Renal cortical epithelial cell (primary cell): ENCODE measurements around the gene DNAJB14. TPM values are rescaled to one million over a fixed set of nuclear protein-coding genes. Genes with fewer than 3 reads are reported as not detected.

ENCODE experiments used
- DNase-seq: peaks from one replicate; pipeline ENCODE4 v3.0.0-alpha.2; 2011; ENCODE audit warnings: low read depth
- total RNA-seq: library from RNA; depleted of rRNA; stranded (reverse); fragments of >200 nt; gene quantifications from 2 replicates; pipeline ENCODE4 v1.2.3, GENCODE V29; 2014

DNAJB14 gene
- total RNA-seq, 1 donor from 2014 or later, result 51.8 TPM

- peak; percentile 79 for DNase-seq
Measured at GRCh38 chr4:99868126-99868596, 78.3 kb downstream of the DNAJB14 start.

- peak; percentile 57 for DNase-seq
Measured at GRCh38 chr4:99863804-99864203, 82.6 kb downstream of the DNAJB14 start.

GRCh38 chr4:99861120-99861905 is 85.1 kb downstream of the DNAJB14 start:
- no peak for DNase-seq

- DNase-seq, result no peak
Measured at GRCh38 chr4:99860521-99860920, 85.9 kb downstream of the DNAJB14 start.

GRCh38 chr4:99859618-99860017 is 86.8 kb downstream of the DNAJB14 start:
- no peak for DNase-seq

GRCh38 chr4:99857307-99857706 is 89.1 kb downstream of the DNAJB14 start:
- DNase-seq, result no peak

GRCh38 chr4:99856166-99856565 is 90.3 kb downstream of the DNAJB14 start:
- DNase-seq, result peak; percentile 80

- DNase-seq, result no peak
Measured at GRCh38 chr4:99855678-99856077, 90.7 kb downstream of the DNAJB14 start.

- DNase-seq, result peak; percentile 51
Measured at GRCh38 chr4:99853999-99854398, 92.4 kb downstream of the DNAJB14 start.

- no peak for DNase-seq
Measured at GRCh38 chr4:99853190-99853589, 93.2 kb downstream of the DNAJB14 start.

- no peak for DNase-seq
Measured at GRCh38 chr4:99852199-99852749, 94.1 kb downstream of the DNAJB14 start.

- DNase-seq, result no peak
Measured at GRCh38 chr4:99848591-99849001, 97.8 kb downstream of the DNAJB14 start.

GRCh38 chr4:99847362-99847976 is 98.9 kb downstream of the DNAJB14 start:
- DNase-seq, result no peak

- no peak for DNase-seq
Measured at GRCh38 chr4:99846891-99847290, 99.5 kb downstream of the DNAJB14 start.

Other genes starting within 250 kb of the DNAJB14 start
- gene DAPP1, start 129.8 kb downstream of the DNAJB14 start, total RNA-seq, result 3.4 and 82.3 TPM in 2 replicates
- gene LAMTOR3, start 52.2 kb downstream of the DNAJB14 start, total RNA-seq, result 93.8 and 117 TPM in 2 replicates
- gene H2AZ1, start 3.7 kb upstream of the DNAJB14 start, total RNA-seq, result 74.3 and 253 TPM in 2 replicates
- gene DDIT4L, start 243.8 kb upstream of the DNAJB14 start, total RNA-seq, result 3.9 and 8.2 TPM in 2 replicates